T-helper 17 cell (primary cell): ENCODE measurements around the gene CTCFL. TPM values are rescaled to one million over a fixed set of nuclear protein-coding genes. Genes with fewer than 3 reads are reported as not detected.

ENCODE experiments used
- ATAC-seq: fragments of 150-1000 bp; cut with Tn5 transposase; 2 replicates; pipeline ENCODE4 v1.10.0; 2021; ENCODE audit warnings: mild to moderate bottlenecking, moderate library complexity
- DNase-seq, 3 donors: peaks; one replicate each; pipeline versions ENCODE4 v3.0.0 to v3.0.0-alpha.2; 2020 to 2021
- H3K9me3 ChIP-seq: one replicate; pipeline ENCODE4 v1.7.0; 2013; ENCODE audit warnings: low read length, mild to moderate bottlenecking; ENCODE audit not compliant: control insufficient read depth, poor library complexity, severe bottlenecking
- H3K27ac Mint-ChIP-seq: one replicate; pipeline ENCODE4 v1.8.0; 2022; ENCODE audit warnings: mild to moderate bottlenecking, moderate library complexity, mixed read lengths
- H3K27me3 Mint-ChIP-seq: one replicate; pipeline ENCODE4 v1.8.0; 2022; ENCODE audit warnings: mixed read lengths
- H3K36me3 Mint-ChIP-seq: one replicate; pipeline ENCODE4 v1.8.0; 2022; ENCODE audit warnings: low read depth, mixed read lengths
- H3K4me1 Mint-ChIP-seq: one replicate; pipeline ENCODE4 v1.8.0; 2022; ENCODE audit warnings: mild to moderate bottlenecking, mixed read lengths
- H3K4me3 Mint-ChIP-seq: one replicate; pipeline ENCODE4 v1.8.0; 2022; ENCODE audit warnings: mild to moderate bottlenecking, moderate library complexity, mixed read lengths
- total RNA-seq, 4 donors: library from RNA in 2 of 4; stranded (reverse) in 2 of 4; gene quantifications; one replicate each; pipeline ENCODE4 v1.2.3 and lab custom pipeline; 2022 to 2026

The CTCFL gene
- total RNA-seq, 2 donors from 2014 or later = not detected

DNA sequence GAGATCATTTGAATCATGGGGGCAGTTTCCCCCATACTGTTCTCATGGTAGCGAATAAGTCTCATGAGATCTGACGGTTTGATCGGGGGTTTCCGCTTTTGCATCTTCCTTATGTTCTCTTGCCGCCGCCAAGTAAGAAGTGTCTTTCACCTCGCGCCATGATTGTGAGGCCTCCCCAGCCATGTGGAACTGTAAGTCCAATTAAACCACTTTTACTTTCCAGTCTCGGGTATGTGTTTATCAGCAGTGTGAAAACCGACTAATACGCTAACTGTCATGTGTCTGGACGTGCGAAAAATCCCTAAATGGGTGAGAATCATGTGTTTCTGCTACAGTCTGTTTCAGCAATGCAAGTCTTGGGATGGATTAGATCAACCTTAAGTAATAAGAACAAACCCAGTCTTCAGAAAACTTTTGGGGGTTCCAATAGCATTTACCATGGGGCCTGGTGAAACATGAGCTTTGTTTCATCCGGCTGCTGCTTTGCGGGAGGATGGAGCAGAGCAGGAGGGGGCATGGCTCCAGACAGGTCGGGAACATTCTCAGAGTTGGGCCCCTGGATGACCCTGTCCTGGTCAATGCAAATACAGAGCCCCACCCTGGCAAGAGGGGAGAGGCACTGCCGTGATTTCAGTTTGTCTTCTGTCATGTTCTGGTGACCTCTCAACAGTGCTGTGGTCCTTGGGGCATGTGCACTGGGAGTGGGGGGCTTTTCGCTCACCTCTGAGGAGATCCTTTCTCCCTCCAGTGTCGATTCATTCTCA lies 41.5 kb downstream of the CTCFL start:
- no peaks in the 10 kb centered on the region for H3K9me3 ChIP-seq
- DNase-seq (no peak), ATAC-seq (peak; percentile 20)
- no peak overlapping the region for H3K27ac Mint-ChIP-seq
- peaks cover 14% of the 10 kb centered on the region for H3K27me3 Mint-ChIP-seq
- peaks cover 2% of the 10 kb centered on the region for H3K36me3 Mint-ChIP-seq
- H3K4me1 Mint-ChIP-seq = peaks cover 6% of the 10 kb centered on the region
- no peak overlapping the region for H3K4me3 Mint-ChIP-seq

DNA sequence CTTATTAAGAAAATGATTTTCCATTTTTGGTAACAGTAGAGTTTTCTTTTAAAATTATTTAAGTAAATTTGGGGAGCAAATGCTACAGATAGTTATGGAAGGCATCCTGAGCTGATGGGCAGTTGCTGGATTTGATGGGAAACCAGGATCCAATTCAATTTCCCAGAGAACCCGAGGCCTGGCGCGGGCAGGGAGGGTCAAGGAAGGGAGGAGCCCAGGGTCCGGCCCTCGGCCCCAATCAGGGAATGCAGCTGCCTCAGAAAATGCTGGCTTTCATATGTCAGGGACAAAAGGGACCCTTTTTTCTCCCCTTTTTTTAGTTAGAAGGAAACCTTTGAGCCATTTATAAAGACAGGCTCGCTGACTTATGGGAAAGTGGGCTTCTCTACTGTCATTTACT lies 42.1 kb downstream of the CTCFL start:
- Mint-ChIP-seq H3K4me3 (no peak overlapping the region), H3K4me1 (peaks cover 3% of the 10 kb centered on the region), H3K27me3 (peaks cover 15% of the 10 kb centered on the region), H3K36me3 (peaks cover 2% of the 10 kb centered on the region), H3K27ac (no peak overlapping the region)
- DNase-seq (no peak), ATAC-seq (no peak)
- no peaks in the 10 kb centered on the region for H3K9me3 ChIP-seq

DNA sequence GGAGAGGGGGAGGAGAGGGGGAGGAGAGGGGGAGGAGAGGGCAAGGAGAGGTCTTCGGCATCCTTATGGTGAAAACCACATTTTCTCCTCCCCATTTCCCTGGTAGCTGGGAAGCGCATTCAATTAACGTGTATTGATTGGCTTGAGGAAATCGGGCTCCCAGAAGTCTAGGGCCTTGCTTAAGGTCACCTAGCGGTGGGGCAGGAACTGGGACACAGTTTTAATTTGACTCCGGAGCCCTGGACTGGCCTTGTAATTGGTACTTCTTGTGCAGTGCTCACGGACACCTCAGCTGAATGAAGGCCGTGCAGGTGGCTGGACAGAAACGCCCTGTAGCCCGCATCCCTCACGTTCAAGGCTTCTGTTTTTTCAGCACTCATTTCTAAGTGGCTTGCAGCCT lies 42.8 kb downstream of the CTCFL start:
- H3K4me3 Mint-ChIP-seq = no peak overlapping the region
- peaks cover 2% of the 10 kb centered on the region for H3K36me3 Mint-ChIP-seq
- no peak for ATAC-seq
- no peaks in the 10 kb centered on the region for H3K9me3 ChIP-seq
- H3K4me1 Mint-ChIP-seq = peaks cover 8% of the 10 kb centered on the region
- no peak overlapping the region for H3K27ac Mint-ChIP-seq
- peaks cover 19% of the 10 kb centered on the region for H3K27me3 Mint-ChIP-seq
- no peak for DNase-seq

DNA sequence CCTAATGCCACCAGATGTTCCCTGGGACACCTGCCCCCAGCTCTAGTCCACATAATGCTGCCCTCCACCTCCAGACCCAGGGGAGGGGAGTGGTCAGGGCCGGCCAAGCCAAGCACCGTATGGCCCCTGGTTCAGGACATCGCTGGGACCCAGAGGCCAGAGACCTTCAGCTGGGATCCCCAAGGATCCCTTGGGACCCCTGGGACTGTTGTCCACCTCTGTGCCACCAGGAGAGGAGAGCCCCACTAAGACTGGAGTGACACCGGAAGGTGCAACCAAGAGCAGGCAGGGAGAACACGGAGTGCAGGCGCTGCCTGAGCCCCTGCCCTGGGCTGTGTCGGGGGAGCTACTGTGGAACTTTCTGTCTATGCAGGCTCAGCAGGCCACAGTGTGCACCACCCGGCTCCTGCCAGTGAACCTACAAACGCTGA lies 43.6 kb downstream of the CTCFL start:
- Mint-ChIP-seq H3K4me1 (peaks cover 8% of the 10 kb centered on the region), H3K36me3 (peaks cover 2% of the 10 kb centered on the region), H3K4me3 (no peak overlapping the region), H3K27me3 (peaks cover 18% of the 10 kb centered on the region), H3K27ac (no peak overlapping the region)
- DNase-seq (no peak), ATAC-seq (no peak)
- no peaks in the 10 kb centered on the region for H3K9me3 ChIP-seq

DNA sequence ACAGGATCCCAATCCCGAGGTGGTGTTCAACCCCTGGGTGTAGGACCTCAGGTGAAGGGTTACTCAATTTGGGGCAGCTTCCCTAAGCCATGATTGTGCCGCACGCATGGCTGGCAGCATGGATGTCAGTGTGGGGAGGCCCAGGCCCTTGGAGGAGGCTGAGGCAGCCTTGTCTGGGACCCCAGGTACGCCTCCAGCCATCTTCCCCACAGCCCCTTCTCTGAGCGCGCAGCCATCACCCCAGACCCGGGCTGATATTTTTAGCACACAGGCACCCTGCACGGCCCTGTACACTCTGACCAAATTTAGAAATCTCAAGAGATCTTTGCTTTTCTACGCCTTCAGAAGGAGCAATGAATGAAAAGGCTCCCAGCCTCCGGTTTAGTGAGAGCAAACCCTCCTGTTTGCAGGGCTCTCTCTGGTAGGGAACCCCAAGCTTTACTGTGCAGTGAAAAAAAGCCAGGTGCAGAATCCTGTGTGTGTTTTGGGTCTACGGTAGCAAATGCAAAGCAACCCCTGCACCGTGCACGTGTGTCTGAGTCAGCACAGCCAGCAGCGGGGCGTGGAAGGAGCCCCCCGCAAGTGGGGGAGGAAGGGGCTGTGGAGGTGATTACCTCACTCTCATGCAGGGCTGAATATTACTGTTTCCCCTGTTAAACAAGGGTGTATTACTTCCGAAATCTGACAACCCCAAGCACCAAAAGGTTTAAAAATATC lies 44.3 kb downstream of the CTCFL start:
- peaks cover 2% of the 10 kb centered on the region for H3K36me3 Mint-ChIP-seq
- ATAC-seq = peak; percentile 57
- peaks cover 14% of the 10 kb centered on the region for H3K27me3 Mint-ChIP-seq
- peaks cover 8% of the 10 kb centered on the region for H3K4me1 Mint-ChIP-seq
- H3K27ac Mint-ChIP-seq = no peak overlapping the region
- no peaks in the 10 kb centered on the region for H3K9me3 ChIP-seq
- H3K4me3 Mint-ChIP-seq = no peak overlapping the region
- DNase-seq = no peak

DNA sequence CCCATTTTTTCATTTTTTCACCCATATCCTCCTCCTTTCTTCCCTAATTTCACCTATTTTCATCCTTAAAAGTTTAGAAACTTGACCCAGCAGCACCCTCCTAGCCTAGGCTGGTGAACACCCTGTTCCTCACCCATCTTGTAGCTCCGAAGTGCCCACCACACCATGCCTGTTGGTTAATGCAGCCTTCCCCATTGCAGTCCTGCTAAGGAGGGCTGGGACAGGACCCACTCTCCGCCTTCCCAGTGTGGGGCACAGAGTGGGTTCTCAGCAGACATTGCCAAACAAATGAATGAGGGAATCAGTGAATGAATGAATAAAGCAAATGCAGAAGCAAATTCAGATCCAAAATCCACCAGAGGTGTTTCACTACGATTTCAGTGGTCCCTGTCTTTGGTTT lies 45.7 kb downstream of the CTCFL start:
- Mint-ChIP-seq H3K4me1 (peaks cover 8% of the 10 kb centered on the region), H3K4me3 (no peak overlapping the region), H3K27me3 (peaks cover 14% of the 10 kb centered on the region), H3K27ac (no peak overlapping the region), H3K36me3 (peaks cover 2% of the 10 kb centered on the region)
- DNase-seq = no peak
- ATAC-seq = no peak
- H3K9me3 ChIP-seq = no peaks in the 10 kb centered on the region

DNA sequence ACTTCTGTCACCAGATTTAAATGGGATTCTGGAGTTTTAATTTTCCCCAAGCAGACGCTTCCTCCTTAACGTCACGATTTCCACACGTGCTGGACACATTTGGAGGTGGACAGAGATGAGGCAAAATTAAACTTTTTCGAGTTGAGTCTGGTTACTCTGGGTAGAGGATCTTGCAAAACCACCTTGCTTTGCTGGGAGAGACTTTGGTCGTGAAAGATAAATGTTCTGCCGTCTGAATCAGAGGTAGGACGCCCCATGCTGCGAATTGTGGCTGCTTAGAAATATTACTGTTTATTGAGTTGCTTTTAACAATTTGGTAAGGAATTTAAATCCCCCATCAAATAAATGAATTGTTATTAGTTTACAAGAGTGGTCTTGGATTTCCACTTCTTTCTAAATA lies 46.8 kb downstream of the CTCFL start:
- H3K4me3 Mint-ChIP-seq = no peak overlapping the region
- no peak for DNase-seq
- no peaks in the 10 kb centered on the region for H3K9me3 ChIP-seq
- H3K36me3 Mint-ChIP-seq = peaks cover 2% of the 10 kb centered on the region
- no peak for ATAC-seq
- peak overlapping the region; percentile 21 for H3K27ac Mint-ChIP-seq
- peaks cover 16% of the 10 kb centered on the region for H3K27me3 Mint-ChIP-seq
- H3K4me1 Mint-ChIP-seq = peaks cover 11% of the 10 kb centered on the region

DNA sequence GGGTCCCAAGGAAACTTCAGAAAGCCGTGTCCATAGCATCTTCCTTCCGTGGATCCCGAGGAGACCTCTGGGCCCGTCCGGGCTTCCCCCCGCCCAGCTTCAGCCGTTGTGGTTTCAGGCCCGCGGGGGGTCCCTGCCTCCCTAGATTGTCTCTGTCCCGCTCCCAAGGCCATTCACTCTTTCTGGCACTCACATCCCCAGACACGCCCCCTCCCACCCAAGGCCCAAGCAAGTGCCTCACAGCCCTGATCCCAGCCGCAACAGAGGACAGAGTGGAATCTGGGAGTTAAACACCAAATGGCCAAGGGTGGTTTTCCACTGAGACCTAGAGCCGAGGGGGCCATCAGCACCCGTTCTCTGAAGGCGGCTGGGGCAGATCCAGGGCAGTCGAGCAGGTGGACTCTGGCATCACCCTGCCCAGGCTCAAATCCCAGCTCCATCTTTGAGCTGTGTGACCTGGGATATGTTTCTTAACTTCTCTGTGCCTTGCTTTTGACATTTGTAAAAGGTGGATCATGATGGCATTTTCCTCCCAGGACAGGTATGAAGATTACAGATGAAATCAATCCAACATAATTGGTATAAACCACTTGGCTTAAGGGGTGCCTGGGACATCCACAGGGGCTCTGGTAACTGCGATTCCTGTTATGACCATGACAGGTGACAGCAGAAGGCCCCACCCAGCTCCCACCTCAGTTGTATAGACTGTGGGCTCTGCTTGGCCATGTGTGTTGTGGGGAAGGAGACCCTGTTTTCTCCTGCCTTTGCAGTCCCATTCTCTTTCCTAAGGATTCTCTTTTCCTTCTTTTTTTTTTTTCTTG lies 48.1 kb downstream of the CTCFL start:
- DNase-seq (no peak), ATAC-seq (no peak)
- H3K27ac Mint-ChIP-seq = no peak overlapping the region
- peaks cover 14% of the 10 kb centered on the region for H3K27me3 Mint-ChIP-seq
- no peak overlapping the region for H3K4me3 Mint-ChIP-seq
- peaks cover 2% of the 10 kb centered on the region for H3K36me3 Mint-ChIP-seq
- H3K9me3 ChIP-seq = no peaks in the 10 kb centered on the region
- peaks cover 13% of the 10 kb centered on the region for H3K4me1 Mint-ChIP-seq

DNA sequence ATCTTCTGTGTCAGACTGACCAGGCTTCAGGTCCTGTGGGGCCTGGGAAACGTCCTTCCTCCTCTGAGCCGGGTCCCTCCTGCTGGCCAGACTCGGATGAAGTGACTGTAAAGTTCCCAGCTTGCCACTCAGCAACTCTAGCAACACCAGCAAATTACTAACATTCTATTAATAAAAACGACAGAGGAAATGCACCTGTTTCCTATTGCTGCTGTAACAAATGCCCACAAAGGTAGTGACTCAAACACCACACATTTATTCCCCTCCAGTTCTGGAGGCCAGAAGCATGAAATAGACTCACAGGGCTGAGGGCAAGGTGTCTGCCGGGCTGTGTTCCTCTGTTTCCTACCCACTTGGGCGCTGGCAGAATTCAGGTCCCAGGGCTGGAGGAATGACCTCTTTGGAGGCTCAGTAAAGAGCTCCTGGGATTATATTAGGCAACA lies 48.8 kb downstream of the CTCFL start:
- peaks cover 2% of the 10 kb centered on the region for H3K36me3 Mint-ChIP-seq
- peaks cover 14% of the 10 kb centered on the region for H3K27me3 Mint-ChIP-seq
- peak; percentile 36 for ATAC-seq
- no peak overlapping the region for H3K27ac Mint-ChIP-seq
- no peak for DNase-seq
- no peak overlapping the region for H3K4me3 Mint-ChIP-seq
- H3K9me3 ChIP-seq = no peaks in the 10 kb centered on the region
- H3K4me1 Mint-ChIP-seq = peaks cover 10% of the 10 kb centered on the region

DNA sequence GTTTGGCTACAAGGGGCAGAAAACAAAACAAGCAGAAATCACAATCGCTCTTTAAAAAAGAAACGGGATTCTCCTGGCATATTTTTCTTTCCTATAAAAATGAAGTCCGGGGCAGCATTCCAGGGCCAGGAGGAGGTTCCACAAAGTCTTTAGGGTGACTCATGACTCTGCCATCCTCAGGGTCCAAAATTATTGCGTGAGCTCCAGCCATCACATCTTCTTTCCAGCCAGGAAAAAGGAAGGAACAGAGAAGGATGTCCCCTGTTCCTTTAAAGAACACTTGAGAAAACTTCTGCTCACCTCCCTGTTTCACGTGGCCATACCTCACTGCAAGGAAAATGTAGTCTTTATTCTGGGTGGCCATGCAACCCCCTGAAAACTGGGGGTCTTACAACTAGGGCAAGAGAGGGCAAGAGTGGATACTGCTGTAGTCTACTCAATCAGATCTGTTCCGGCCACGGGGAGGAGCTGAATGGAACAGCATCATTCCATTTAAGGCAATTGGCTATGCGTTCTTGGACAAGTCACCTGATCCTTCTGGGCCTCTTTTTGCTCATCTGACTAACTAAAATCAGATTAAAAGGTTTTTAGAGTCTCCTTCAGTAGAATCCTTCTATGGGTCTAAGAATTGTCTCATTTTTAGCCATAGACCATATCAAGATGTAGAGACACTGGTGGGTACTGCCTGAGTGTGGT lies 49.4 kb downstream of the CTCFL start:
- Mint-ChIP-seq H3K4me3 (no peak overlapping the region), H3K27me3 (peaks cover 14% of the 10 kb centered on the region), H3K27ac (no peak overlapping the region), H3K4me1 (peaks cover 10% of the 10 kb centered on the region), H3K36me3 (peaks cover 2% of the 10 kb centered on the region)
- H3K9me3 ChIP-seq = no peaks in the 10 kb centered on the region
- no peak for DNase-seq
- ATAC-seq = no peak

DNA sequence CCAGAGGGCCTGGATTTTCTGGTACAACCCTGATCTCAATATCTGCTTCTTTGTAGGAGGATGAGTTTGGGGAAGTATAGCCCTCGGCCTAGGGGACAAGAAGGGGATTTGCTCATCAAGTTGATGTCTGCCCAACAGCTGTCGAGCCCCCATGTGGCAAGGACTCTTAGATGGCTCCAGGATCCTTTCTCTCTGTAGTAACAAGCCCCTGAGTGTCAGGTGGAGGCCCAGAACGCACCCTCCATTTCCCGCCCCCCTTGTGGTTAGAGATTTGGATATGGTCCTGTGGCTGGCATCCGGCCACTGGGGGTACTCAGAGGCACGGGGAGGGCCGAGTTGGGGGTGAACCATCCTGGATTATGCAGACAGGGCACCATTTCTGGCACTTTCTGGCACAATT lies 50.1 kb downstream of the CTCFL start:
- no peaks in the 10 kb centered on the region for H3K9me3 ChIP-seq
- DNase-seq (no peak), ATAC-seq (no peak)
- peaks cover 14% of the 10 kb centered on the region for H3K27me3 Mint-ChIP-seq
- no peak overlapping the region for H3K4me3 Mint-ChIP-seq
- peaks cover 10% of the 10 kb centered on the region for H3K4me1 Mint-ChIP-seq
- no peak overlapping the region for H3K27ac Mint-ChIP-seq
- peaks cover 2% of the 10 kb centered on the region for H3K36me3 Mint-ChIP-seq

DNA sequence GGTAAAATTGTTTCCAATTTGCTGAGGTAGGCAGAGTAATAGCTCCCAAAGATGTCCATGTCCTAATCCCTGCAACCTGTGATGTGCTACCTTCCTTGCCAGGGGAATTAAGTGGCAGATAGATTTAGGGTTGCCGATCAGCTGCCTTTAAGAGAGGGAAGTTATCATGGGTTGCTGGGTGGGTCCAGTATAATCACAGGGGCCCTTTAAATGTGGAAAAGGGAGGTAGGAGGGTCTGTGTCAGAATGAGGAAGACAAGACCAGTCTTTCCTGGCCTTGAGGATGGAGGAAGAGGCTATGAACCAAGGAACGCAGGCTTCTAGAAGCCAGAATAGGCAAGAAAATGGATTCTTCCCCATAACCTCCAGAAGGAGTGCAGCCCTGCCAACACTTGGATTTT lies 50.7 kb downstream of the CTCFL start:
- no peak for ATAC-seq
- Mint-ChIP-seq H3K4me1 (peaks cover 10% of the 10 kb centered on the region), H3K36me3 (peaks cover 2% of the 10 kb centered on the region), H3K27me3 (peaks cover 14% of the 10 kb centered on the region), H3K4me3 (no peak overlapping the region), H3K27ac (no peak overlapping the region)
- DNase-seq = no peak
- no peaks in the 10 kb centered on the region for H3K9me3 ChIP-seq
